Smooth muscle cell (in vitro differentiated cells): ENCODE data around the gene REPS2. TPM values are rescaled to one million over a fixed set of nuclear protein-coding genes. Genes with fewer than 3 reads are reported as not detected.

ENCODE experiments used
- DNase-seq: peaks from one replicate; lab custom pipeline; 2025; ENCODE audit not compliant: unreplicated experiment; lab: John Stamatoyannopoulos, UW
- H2AFZ ChIP-seq: fragments of 200-600 bp; sonication (generic); 2 replicates; pipeline ENCODE4 v1.6.0; 2016; ENCODE audit warnings: antibody characterized with exemption, low read depth, mild to moderate bottlenecking
- H3F3A ChIP-seq: fragments of 200-600 bp; sonication (generic); 2 replicates; pipeline ENCODE4 v1.6.0; 2017; ENCODE audit warnings: antibody characterized with exemption, low read depth
- H3K27ac ChIP-seq: fragments of 200-600 bp; sonication (generic); 2 replicates; pipeline ENCODE4 v1.5.1; 2016; ENCODE audit warnings: low read depth, mild to moderate bottlenecking
- H3K27me3 ChIP-seq: fragments of 200-600 bp; sonication (generic); 2 replicates; pipeline ENCODE4 v1.6.1; 2016; ENCODE audit warnings: low read depth, mild to moderate bottlenecking
- H3K36me3 ChIP-seq: fragments of 200-600 bp; sonication (generic); 2 replicates; pipeline ENCODE4 v1.5.1; 2016; ENCODE audit warnings: low read depth
- H3K4me1 ChIP-seq: fragments of 200-600 bp; sonication (generic); 2 replicates; pipeline ENCODE4 v1.5.1; 2016; ENCODE audit warnings: low read depth
- H3K4me2 ChIP-seq: fragments of 200-600 bp; sonication (generic); 2 replicates; pipeline ENCODE4 v1.6.0; 2016; ENCODE audit warnings: mild to moderate bottlenecking
- H3K4me3 ChIP-seq: fragments of 200-600 bp; sonication (generic); 2 replicates; pipeline ENCODE4 v1.5.1; 2016; ENCODE audit warnings: mild to moderate bottlenecking
- H3K79me2 ChIP-seq: fragments of 200-600 bp; sonication (generic); 2 replicates; pipeline ENCODE4 v1.6.0; 2016; ENCODE audit warnings: low read depth, mild to moderate bottlenecking
- H3K9ac ChIP-seq: fragments of 200-600 bp; sonication (generic); 2 replicates; pipeline ENCODE4 v1.6.0; 2016; ENCODE audit warnings: low read depth
- H3K9me3 ChIP-seq: fragments of 200-600 bp; sonication (generic); replicated peaks from 2 replicates; pipeline ENCODE4 v1.5.1; 2016; ENCODE audit warnings: low read depth
- H4K20me1 ChIP-seq: fragments of 200-600 bp; sonication (generic); 2 replicates; pipeline ENCODE4 v1.6.0; 2016; ENCODE audit warnings: low read depth
- CTCF ChIP-seq: fragments of 200-600 bp; sonication (generic); IDR thresholded peaks from 2 replicates; pipeline ENCODE4 v1.5.1; 2017; ENCODE audit warnings: borderline replicate concordance, mild to moderate bottlenecking, antibody characterized with exemption; ENCODE audit not compliant: insufficient read depth, poor library complexity, severe bottlenecking
- WGBS: methylation state at CpG from one replicate; pipeline ENCODE4 v1.1.7; 2016; ENCODE audit warnings: low lambda C conversion rate; 5-methylcytosine and 5-hydroxymethylcytosine counted together
- polyA plus RNA-seq: library from polyadenylated mRNA; unstranded; fragments of >200 nt; fragmentation: Nextera tagmentation; extraction: Ambion mirVana; gene quantifications from 2 replicates; pipeline ENCODE4 v1.2.1, GENCODE V29; 2016
- small RNA-seq: library from RNA; depleted of rRNA; stranded (forward); fragments of <200 nt; gene quantifications from one replicate; pipeline ENCODE3, GENCODE V24; 2014
- total RNA-seq: library from RNA; depleted of rRNA; stranded (reverse); fragments of >200 nt; gene quantifications from 2 replicates; pipeline ENCODE4 v1.2.3, GENCODE V29; 2014

REPS2 gene
- total and polyA plus RNA-seq, 2 experiments from 2014 or later = 1.0 to 1.2 TPM

- H3K27ac ChIP-seq = no peak overlapping the region
- no peaks in the 10 kb centered on the region for H3K27me3 ChIP-seq
- no peaks in the 10 kb centered on the region for H3K79me2 ChIP-seq
- no peak for DNase-seq
- H3F3A ChIP-seq = no peaks in the 10 kb centered on the region
- no peaks in the 10 kb centered on the region for H3K9me3 ChIP-seq
- H3K9ac ChIP-seq = no peak overlapping the region
- no peak overlapping the region for H2AFZ ChIP-seq
- WGBS = 86% methylated on average over 8 of the region's 8 CpGs
- H4K20me1 ChIP-seq = no peaks in the 10 kb centered on the region
- H3K36me3 ChIP-seq = no peaks in the 10 kb centered on the region
- no peak for TF ChIP-seq CTCF
- no peak overlapping the region for H3K4me2 ChIP-seq
- no peak overlapping the region for H3K4me3 ChIP-seq
- no peaks in the 10 kb centered on the region for H3K4me1 ChIP-seq
Observed at GRCh38 chrX:17192106-17192505, 245.6 kb downstream of the REPS2 start.

Small RNA genes within 50 kb of the gene (small RNA-seq; reads per million reads assigned to genes)
- gene RF00019 (not detected), gene RF00190 (not detected)

Other genes with a start within 250 kb of the REPS2 start
- 37.1 and 45.1 TPM in 2 replicates for gene CTPS2, start 234.0 kb upstream of the REPS2 start, total RNA-seq
- 19.4 and 20.6 TPM in 2 replicates for gene CTPS2, start 234.0 kb upstream of the REPS2 start, polyA plus RNA-seq
- gene SYAP1, start 227.0 kb upstream of the REPS2 start, total RNA-seq = 52.3 and 64.0 TPM in 2 replicates
- 52.8 and 54.2 TPM in 2 replicates for gene SYAP1, start 227.0 kb upstream of the REPS2 start, polyA plus RNA-seq
- 17.5 and 19.6 TPM in 2 replicates for gene TXLNG, start 160.2 kb upstream of the REPS2 start, total RNA-seq
- 5.7 and 7.8 TPM in 2 replicates for gene TXLNG, start 160.2 kb upstream of the REPS2 start, polyA plus RNA-seq
- 116 and 117 TPM in 2 replicates for gene RBBP7, start 76.3 kb upstream of the REPS2 start, total RNA-seq
- gene RBBP7, start 76.3 kb upstream of the REPS2 start, polyA plus RNA-seq = 147 and 171 TPM in 2 replicates